ENCODE measurements around the gene ADCY9. TPM values are rescaled to one million over a fixed set of nuclear protein-coding genes. Genes with fewer than 3 reads are reported as not detected.

Gene ADCY9
- total and polyA plus RNA-seq, 2 experiments from 2014 or later, result 2.2 to 18.3 TPM

Small RNAs within 50 kb of the gene (small RNA-seq; reads per million reads assigned to genes)
- not detected for gene AC009171.1 (ENCODE audit: low replicate concordance)

Other genes starting within 250 kb of the ADCY9 start
- 42.7 and 54.8 TPM in 2 replicates for gene CREBBP, start 235.7 kb downstream of the ADCY9 start, total RNA-seq (2014; rRNA removed; shearing (Covaris generic))
- 36.9 and 38.1 TPM in 2 replicates for gene CREBBP, start 235.7 kb downstream of the ADCY9 start, polyA plus RNA-seq (2016; fragmentation: Nextera tagmentation; extraction: Ambion mirVana)
- not detected in 2 replicates for gene SRL, start 125.6 kb upstream of the ADCY9 start, total RNA-seq (2014; rRNA removed; shearing (Covaris generic))
- not detected in 2 replicates for gene SRL, start 125.6 kb upstream of the ADCY9 start, polyA plus RNA-seq (2016; fragmentation: Nextera tagmentation; extraction: Ambion mirVana)
- 19.3 and 20.7 TPM in 2 replicates for gene TFAP4, start 156.6 kb upstream of the ADCY9 start, total RNA-seq (2014; rRNA removed; shearing (Covaris generic))
- gene TFAP4, start 156.6 kb upstream of the ADCY9 start, polyA plus RNA-seq (2016; fragmentation: Nextera tagmentation; extraction: Ambion mirVana), result 8.6 and 9.6 TPM in 2 replicates
- 9.0 and 10.2 TPM in 2 replicates for gene GLIS2, start 199.6 kb upstream of the ADCY9 start, total RNA-seq (2014; rRNA removed; shearing (Covaris generic))
- 8.2 and 8.8 TPM in 2 replicates for gene GLIS2, start 199.6 kb upstream of the ADCY9 start, polyA plus RNA-seq (2016; fragmentation: Nextera tagmentation; extraction: Ambion mirVana)
- gene PAM16, start 234.9 kb upstream of the ADCY9 start, total RNA-seq (2014; rRNA removed; shearing (Covaris generic)), result 84.1 and 113 TPM in 2 replicates
- 283 and 331 TPM in 2 replicates for gene PAM16, start 234.9 kb upstream of the ADCY9 start, polyA plus RNA-seq (2016; fragmentation: Nextera tagmentation; extraction: Ambion mirVana)

Measured in GM23338 (cell line).